Thyroid gland (tissue), 4 donors: ENCODE results near the gene DHRS1.

ENCODE experiments used
- CTCF ChIP-seq, 6 experiments: fragments of 200-600 bp in 3 of 6; fragments of 450-650 bp in 3 of 6; sonication (generic) in 3 of 6; IDR thresholded peaks; one replicate each; pipeline ENCODE4 v1.5.1; 2016 to 2019; ENCODE audit warnings: antibody characterized with exemption in 6 of 6, mild to moderate bottlenecking in 2 of 6, inconsistent platforms in 1 of 6, moderate library complexity in 1 of 6
- POLR2A ChIP-seq, 2 donors: fragments of 450-650 bp; IDR thresholded peaks; one replicate each; pipeline ENCODE4 v1.6.1; 2017; ENCODE audit warnings: antibody characterized with exemption in 2 of 2, mild to moderate bottlenecking in 2 of 2, moderate library complexity in 1 of 2

GRCh38 chr14:24269910-24270536 lies 29.6 kb downstream of the DHRS1 start:
- TF ChIP-seq CTCF (IDR thresholded peaks at IDR 0.05), result no peak
- no peak for TF ChIP-seq POLR2A (IDR thresholded peaks at IDR 0.05)
